Right ventricle myocardium inferior (tissue), 1 donor: ENCODE measurements around the gene MLLT10. TPM values are rescaled to one million over a fixed set of nuclear protein-coding genes. Genes with fewer than 3 reads are reported as not detected.

Experiments
- ATAC-seq: fragments of 200-7000 bp; cut with Tn5 transposase; one replicate; pipeline ENCODE4 v1.9.1; 2020; ENCODE audit warnings: mild to moderate bottlenecking, moderate library complexity
- DNase-seq: peaks from one replicate; pipeline ENCODE4 v3.0.0; 2021; ENCODE audit errors: missing footprints
- intact Hi-C: fragments of 100-400 bp; cut with DNase I; formaldehyde crosslinking; loops from one replicate; pipeline ENCODE4 v1.11.0; 2022
- total RNA-seq: library from RNA; stranded (reverse); fragmentation: NEBNext Ultra II Directional; extraction: Animal tissue kit (Norgen Biotek cat#: 25700); gene quantifications from one replicate; pipeline ENCODE4 v1.2.1, GENCODE V29; 2021
- donor health status: DM: no; HTN: yes; CAD: no; lungs with severe emphysema.

Gene MLLT10
- total RNA-seq, 1 donor from 2014 or later: 18.3 TPM

DNA sequence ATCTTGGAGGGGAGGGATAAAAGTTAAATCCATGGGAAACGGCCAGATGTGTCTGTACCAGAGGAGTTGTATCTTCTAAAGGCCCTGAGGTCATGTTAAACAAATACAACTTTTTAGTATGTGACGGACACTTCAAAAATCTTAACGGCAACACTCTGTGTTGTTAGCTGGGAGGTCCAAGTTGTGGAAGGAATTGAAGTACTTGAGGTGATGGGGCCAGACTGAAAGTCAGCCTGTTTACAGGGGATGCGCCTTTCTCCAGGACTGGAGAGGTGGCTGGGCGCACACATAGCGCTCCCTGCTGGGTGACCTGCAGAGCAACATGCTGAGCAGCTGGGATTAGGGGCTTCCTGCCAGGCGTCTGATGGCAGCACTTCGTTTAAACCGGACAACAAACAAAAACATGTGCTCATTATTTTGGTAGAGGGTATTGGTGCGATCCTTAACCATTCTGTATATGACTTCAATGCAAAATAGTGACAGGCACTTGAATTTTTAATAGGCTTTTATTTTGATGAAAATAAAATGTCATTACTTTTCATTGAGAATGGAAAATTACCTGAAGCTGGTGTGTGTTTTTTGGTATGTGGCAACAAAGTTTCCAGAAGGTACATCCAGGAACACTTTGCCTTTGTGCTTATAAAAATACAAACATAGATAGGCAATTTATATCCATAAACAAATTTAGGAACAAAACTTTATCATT, 198.2 kb downstream of the MLLT10 start:
- ATAC-seq (peak; percentile 89), DNase-seq (peak; percentile 78)
- intact Hi-C loops: loop anchor here (2.0 to 10.0 kb wide), 4 partner anchors 215 to 647 kb away; no protein-coding TSS in a partner anchor

DNA sequence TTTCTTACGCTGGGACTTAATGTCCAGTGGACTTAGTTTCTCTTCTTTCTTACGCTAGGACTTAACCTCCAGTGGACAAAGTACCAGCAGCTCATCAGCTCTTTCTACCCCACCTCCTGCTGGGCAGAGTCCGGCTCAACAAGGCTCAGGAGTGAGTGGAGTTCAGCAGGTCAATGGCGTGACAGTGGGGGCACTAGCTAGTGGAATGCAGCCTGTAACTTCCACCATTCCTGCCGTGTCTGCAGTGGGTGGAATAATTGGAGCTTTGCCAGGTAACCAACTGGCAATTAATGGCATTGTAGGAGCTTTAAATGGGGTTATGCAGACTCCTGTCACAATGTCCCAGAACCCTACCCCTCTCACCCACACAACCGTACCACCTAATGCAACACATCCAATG, 199.7 kb downstream of the MLLT10 start:
- ATAC-seq: no peak
- DNase-seq: no peak
- intact Hi-C loops: loop anchor here (2.0 to 10.0 kb wide), 4 partner anchors 216 to 649 kb away; no protein-coding TSS in a partner anchor

DNA sequence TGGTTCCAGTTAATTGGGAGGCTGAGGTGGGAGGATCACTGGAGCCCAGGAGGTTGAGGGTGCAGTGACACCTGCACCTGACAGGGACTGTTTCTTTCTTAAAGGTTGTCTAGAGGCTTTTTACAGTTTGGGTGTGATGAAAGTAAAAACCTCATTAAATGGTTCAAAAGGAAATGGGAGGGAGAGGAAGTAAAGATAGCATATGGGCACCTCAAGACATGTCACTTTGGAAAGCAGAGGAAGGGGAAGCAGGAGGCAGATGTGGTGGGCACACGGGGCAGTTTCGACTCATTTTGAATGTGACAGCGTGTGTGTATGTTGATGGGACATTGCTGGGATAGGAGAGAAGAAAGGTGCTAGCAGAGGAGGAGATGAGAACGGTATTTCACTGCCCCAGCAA, 203.1 kb downstream of the MLLT10 start:
- ATAC-seq: no peak
- no peak for DNase-seq
- intact Hi-C loops: loop anchor here (10.0 kb wide), 1 partner anchor 652 kb away; no protein-coding TSS in a partner anchor

DNA sequence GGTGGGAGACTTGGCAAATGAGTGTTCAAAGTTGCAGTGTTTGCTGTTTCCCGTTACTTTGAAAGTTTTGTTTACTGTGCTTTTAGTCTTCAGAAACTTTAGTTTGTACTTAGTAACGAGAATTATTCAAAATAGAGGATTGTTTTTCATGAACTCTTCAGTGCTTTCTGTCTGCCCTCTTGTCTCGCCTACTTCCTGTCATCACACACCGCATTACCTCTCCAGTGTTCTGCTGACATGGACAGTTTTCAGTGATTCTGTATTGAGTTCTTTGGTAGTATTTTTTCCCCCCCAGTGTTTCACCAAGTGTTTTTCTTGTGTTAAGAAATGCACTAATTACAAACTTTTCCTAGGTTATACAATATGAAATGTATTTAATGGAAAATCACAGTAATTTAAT, 207.0 kb downstream of the MLLT10 start:
- no peak for DNase-seq
- no peak for ATAC-seq
- intact Hi-C loops: no loop called here

DNA sequence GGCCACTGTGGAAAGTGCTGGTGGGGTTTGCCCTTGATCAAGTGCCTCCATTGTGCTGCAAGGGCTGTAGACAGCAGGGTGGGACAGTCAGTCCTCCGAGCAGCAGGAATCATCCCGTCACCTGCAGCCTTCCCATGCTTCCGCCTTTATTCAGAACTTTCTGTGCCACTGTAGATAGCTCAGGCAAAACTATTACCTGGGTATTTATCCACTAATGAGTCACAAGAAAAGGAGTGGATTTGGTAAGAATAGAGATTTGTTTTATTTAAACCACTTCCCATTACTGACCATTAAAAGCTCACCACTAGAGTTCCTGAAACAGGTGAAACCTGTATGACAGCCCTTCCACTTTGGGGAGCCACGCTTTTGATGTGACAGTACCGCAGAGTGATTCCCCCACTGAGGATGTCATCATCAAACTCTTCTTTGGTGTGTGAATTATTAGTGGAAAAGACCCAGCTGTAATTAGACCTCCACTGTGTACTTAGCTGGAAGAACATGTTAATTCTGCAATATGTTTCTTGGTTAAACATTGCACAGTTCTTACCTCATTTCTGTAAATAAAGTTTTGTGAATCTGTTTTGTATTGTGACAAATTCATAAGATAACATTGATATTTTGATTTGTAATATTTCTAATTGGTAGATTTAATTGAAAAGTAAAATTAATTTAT, 208.8 kb downstream of the MLLT10 start:
- intact Hi-C loops: no loop called here
- DNase-seq (no peak), ATAC-seq (no peak)

DNA sequence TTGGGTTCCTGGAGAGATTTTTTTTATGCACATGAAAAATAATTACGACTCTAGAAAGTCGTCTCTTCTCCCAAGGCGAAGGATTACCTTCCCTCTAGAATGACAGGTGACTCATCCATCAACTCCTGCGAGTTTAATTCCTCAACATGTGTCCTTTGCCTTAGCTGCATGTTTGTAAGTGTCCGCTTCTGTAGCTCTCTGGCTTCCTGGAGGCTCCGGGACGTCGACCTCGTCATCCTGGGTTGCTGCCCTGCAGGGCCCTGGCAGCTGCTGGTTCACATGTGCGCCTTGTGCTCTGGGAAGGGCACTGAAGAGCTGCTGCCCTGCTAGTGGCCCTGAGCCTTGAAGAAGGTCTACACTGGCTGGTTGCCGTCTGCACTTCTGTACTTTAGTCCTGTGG, 210.2 kb downstream of the MLLT10 start:
- DNase-seq (no peak), ATAC-seq (no peak)
- intact Hi-C loops: no loop called here

DNA sequence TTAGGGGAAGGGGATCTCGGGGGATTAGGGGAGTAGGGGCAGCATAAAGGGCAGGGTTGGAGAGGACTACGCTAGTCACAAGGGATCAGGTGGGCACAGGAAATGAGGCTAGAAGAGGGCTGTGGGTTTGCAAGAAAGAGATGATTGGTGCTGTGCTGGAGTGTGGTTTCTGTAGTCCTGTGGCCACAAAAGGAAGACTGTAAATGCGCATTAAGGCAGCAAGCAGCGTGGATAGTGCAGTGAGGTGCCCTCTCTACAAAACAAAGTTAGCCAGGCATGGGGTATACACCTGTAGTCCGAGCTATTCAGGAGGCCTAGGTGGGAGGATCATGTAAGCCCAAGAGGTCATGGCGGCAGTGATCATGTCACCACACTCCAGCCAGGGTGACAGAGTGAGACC, 212.1 kb downstream of the MLLT10 start:
- DNase-seq (no peak), ATAC-seq (no peak)
- intact Hi-C loops: no loop called here

DNA sequence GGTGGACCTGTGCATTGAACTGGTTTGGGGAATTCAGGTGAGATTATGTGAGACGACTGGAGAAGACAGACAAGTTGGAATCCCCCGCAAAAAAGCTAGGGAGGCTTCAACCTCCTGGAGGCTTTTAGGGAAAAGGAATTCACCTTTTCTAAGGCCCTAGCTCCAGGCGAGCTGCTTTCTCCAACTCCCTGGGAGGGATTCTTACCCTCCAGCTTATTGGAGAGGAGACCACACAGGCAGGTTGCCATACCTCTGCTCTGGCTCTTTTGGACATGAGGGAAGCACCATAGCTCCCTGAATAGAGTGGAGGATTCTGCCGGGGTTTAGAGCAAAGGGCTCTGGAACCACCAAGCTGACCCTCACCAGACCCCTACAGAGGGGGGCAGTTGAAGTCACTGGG, 213.8 kb downstream of the MLLT10 start:
- ATAC-seq (no peak), DNase-seq (no peak)
- intact Hi-C loops: no loop called here

DNA sequence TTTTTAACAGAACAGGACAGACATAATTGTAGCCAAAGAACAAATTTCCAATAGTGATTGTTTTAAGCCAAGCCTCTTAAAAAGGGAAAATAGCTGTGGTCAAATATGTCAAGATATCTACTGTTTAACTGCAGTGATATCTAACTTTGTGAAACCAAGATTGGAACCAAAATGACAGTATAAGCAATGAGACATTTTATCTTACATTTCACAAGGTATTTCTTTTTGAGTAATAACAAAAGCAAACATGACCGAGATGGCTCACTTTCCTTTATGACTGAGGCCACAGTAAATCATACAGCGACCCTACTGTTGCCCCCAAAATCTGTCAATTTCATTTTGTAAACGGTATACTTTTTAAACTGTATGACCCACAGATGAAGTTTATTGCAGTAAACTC, 215.8 kb downstream of the MLLT10 start:
- intact Hi-C loops: no loop called here
- DNase-seq: no peak
- ATAC-seq: no peak

DNA sequence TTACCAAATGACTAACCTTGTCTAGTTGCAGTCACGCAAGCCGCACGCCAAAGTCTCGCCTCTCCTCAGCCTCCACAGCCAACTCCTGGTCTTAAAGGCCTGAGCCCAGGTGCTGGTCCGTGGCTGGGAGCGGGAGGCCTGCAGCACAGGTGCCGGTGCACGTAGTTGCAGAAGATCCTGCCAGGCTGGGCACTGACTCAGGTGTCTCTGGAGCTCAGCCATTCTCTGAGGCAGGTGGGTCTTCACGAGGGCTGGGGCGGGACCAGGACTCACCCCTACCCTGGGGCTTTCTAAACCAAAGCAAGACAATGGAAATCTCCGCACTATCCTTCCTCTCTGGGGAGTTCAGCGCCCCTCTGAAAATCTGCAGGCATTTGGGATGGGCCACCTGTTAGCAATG, 216.4 kb downstream of the MLLT10 start:
- DNase-seq (no peak), ATAC-seq (no peak)
- intact Hi-C loops: no loop called here

DNA sequence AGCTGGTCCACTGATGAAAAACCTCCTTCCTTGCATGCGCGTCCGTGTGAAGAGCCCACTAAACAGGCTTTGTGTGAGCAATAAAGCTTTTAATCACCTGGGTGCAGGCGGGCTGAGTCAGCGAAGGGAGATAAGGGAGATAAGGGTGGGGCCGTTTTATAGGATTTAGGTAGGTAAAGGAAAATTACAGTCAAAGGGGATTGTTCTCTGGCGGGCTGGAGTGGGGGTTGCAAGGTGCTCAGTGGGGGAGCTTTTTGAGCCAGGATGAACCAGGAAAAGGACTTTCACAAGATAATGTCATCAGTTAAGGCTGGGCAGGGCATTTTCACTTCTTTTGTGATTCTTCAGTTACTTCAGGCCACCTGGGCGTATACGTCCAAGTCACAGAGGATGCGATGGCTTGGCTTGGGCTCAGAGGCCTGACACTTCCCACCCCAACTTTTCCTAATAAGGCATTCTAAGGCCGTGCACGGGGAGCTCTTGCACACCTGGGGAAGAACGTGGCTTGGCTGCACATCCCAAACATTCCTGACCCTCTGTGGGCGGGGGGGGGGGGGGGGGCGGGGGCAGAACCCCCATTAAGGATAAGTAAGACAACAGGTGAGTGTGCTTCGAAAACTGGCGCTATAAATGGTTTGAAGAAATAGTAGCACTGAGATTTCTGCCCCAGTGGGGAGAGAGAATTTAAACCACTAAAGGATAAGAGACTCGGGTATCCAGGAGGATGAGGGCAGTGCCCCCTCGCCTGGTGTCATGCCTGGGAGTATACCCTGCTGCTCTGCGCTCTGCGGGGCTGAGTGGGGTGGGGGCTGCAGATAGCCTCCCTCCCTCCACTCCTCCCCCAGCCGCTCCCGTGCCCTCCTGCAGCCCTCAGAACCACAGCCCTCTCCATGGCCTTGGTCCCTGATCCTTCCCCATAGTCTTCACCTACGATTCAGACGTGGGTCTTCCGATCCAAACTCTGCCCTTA, 217.6 kb downstream of the MLLT10 start:
- intact Hi-C loops: no loop called here
- ATAC-seq (no peak), DNase-seq (no peak)

DNA sequence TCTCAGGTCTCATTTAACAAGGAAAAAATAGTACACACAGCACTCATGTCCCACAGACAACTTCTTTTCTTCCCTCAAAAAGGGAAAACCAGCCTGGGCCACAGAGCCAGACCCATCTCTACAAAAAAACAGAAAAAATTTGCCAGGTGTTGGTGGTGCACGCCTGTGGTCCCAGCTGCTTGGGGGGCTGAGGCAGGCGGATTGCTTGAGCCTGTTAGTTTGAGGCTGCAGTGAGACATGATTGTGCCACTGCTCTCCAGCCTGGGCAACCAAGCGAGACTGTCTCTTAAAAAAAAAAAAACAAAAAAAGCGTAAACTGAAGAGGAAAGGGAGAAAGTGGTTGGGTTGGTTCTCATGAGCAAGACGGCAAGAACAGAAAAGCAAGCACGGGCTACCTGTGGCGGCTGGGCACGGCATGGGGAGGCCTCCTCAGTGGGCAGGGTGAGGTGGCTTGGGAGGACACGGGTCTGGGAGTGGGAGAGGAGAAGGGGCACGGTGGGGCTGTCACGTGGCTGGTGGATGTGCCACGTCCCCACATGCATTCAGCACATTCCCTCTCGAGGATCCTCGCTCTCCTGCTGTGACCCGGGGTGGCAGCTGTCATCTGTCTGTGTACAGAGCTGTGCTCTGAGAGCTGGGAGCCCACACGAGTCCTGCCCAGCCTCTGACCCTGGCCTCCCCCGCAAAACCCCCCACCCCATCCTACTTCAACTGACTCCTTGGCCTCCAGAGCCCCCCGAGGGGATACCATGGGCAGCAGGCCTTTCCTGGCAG, 219.7 kb downstream of the MLLT10 start:
- intact Hi-C loops: no loop called here
- DNase-seq (no peak), ATAC-seq (no peak)

DNA sequence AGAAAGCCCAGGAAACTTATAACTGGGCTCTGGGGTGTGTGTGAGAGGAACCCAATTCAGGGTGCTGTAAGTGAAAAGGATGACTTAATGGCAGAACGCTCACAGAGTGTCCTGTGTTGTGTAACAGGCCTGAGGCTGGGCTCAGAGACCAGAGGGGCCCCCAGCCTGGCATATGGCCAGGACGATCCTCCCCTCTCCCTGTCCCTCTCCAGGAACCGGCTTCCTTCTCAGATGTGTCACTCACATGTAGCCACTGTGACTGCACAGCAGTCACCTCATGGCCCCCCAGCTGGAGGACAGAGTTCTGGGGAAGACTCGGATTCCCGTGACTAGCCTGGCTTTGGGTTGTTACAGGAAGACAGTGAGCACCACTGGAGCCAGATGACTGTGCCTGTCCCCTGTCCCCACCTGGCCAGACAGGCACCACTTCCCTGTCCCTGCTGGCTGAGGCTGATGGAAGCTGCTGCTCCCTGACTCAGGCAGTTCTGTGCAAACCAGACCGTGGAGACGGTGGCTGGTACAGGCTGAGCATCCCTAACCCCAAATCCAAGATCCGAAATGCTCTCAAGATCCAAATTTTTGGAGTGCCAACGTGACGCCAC, 220.5 kb downstream of the MLLT10 start:
- ATAC-seq (no peak), DNase-seq (no peak)
- intact Hi-C loops: no loop called here

DNA sequence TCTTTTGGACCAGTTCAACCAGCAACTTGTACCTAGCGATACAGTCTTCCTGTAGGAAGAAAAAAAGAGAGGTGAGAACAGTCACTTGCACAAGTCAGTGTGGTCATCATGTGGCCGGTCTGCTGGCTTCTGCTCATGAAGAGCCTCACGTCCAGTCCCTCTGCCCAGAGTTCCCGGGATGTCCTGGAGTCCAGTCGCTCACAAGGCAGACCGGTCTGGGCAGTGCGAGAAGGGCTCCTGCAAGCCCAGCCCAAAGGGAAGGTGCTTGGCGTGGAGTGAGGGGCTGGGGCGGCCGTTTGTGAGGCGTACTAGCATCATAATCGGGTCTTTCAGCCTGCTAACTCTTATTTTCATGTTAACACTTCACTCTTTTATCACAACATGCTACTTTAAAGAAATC, 222.7 kb downstream of the MLLT10 start:
- ATAC-seq: no peak
- intact Hi-C loops: no loop called here
- no peak for DNase-seq

DNA sequence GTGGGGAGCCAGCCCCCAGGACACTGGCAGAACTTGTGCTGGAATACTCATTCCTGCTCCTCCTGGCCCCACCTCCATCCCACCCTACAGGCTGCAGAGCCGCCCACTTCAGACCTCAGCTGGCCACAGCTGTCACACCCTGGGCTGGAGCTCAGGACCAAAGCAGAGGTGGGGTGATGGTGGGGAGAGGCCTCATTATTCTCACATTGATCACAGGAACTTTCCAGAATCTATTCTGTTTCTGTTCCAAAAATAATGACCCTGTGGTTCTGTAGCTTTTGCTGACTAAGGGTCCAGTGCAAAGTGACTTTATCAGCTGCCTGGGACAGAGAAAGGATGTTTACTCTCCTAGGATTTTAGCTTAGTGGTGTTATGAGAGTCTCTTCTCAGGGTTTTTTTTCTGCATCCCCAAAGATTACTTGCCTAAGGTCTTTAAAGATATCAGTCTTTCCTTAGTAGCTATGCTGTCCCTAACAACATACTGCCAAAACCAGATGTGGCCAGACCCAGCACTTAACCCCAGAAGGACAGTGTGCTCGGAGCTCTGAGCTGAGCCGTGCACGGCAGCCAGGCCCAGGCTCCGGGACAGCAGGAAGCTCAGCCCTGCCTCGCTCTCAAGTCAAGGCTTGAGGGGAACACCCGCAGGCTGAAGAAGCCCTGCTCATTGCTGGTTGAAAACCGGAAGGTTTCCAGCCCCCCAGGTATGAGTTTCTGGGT, 223.3 kb downstream of the MLLT10 start:
- ATAC-seq (peak; percentile 79), DNase-seq (no peak)
- intact Hi-C loops: no loop called here

DNA sequence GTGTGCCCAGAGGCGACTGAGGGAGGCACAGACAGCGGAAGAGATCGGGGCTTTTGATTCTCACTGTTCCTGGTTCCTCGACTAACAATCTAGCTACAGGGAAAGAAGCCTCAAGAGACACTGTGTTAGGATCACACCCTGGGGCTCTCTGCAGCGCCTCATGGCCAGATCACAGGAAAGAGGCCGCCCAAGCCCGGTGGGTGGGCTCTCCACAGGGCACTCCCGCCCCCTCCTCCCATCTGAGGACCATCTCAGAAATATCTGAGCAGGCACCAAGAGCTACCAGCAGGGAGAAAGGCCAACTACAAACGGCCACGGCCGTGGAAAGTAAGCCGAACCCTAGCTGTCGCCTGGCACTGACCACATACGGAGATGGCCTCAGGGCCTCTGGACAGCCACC, 224.2 kb downstream of the MLLT10 start:
- DNase-seq (no peak), ATAC-seq (no peak)
- intact Hi-C loops: no loop called here

DNA sequence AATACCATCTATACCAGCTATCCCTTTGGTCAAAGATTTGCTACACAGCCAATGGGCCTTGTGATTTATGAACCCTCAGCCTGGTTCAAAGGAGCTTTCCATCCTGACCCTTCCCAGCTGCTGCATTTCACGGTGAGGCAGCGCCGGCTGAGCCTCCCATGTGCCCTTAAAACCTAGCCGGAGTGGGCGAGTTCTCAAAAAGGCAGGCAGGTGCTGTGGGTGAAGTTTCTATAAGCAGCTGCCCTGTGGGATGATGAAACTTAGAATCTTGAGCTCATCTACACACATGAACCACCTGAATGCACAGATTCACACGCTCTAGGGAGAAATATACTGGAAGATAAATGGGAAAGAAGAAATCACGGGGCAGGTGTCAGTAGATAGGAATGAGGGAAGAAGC, 224.7 kb downstream of the MLLT10 start:
- intact Hi-C loops: no loop called here
- ATAC-seq: no peak
- DNase-seq: no peak

DNA sequence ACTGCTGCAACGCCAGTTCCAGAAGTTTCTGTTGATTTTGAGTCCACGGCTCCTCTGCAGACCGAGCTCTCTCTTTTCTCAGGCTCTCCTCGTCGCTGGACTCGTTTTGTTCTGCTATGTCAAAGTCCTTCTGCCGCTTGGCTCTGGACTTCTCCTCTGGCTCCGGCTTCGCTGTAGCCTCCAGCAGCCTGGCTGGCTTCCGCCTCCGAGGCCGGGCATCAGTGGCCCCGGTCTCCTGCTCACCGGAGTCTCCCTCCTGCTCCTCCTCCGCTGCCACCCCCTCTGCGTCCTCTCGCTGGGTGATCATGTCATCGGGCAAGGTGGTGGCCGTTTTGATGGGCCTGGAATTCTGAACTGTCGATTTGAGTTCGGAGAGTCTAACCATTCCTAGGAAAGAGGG, 225.2 kb downstream of the MLLT10 start:
- no peak for ATAC-seq
- no peak for DNase-seq
- intact Hi-C loops: no loop called here
